HCT116 (cell line): ENCODE results near the gene SUV39H1. TPM values are rescaled to one million over a fixed set of nuclear protein-coding genes. Genes with fewer than 3 reads are reported as not detected.

Experiments
- ATAC-seq: fragments of 200-7000 bp; cut with Tn5 transposase; 2 replicates; pipeline ENCODE4 v1.9.1; 2020; ENCODE audit warnings: mild to moderate bottlenecking, moderate library complexity
- BruUV-seq: library from RNA; stranded (reverse); fragments of 400-500 nt; replicated peaks from 2 replicates; lab custom pipeline; 2021; lab: Mats Ljungman, UMichigan
- CTCF ChIA-PET: fragments of 300-600 bp; sonication (Branson Sonifier 250); formaldehyde crosslinking; loops from one replicate; lab custom pipeline; 2021; ENCODE audit warnings: antibody characterized with exemption; lab: Charles Lee
- POLR2A ChIA-PET: fragments of 300-600, 350-600 bp; sonication (Branson Sonifier 250); formaldehyde crosslinking; loops from one replicate; lab custom pipeline; 2021; ENCODE audit warnings: antibody characterized with exemption; lab: Charles Lee
- RAD21 ChIA-PET, 2 experiments: fragments of 300-600 bp; sonication (Branson Sonifier 250); formaldehyde crosslinking; loops; one replicate each; lab custom pipeline; 2023; ENCODE audit warnings: low total read pairs in 2 of 2; ENCODE audit not compliant: uncharacterized antibody in 2 of 2, unreplicated experiment in 2 of 2, low non-redundant PET in 1 of 2; lab: Charles Lee
- DNase-seq: peaks from one replicate; pipeline ENCODE4 v3.0.0-alpha.2; 2010; ENCODE audit warnings: low read depth, low spot score
- H2AFZ ChIP-seq: fragments of 200-600 bp; shearing (Covaris generic), sonication (generic); 2 replicates; pipeline ENCODE4 v1.6.1; 2017; ENCODE audit warnings: low read depth, mixed run types, mixed read lengths, antibody characterized with exemption, low read length; ENCODE audit not compliant: poor library complexity, severe bottlenecking
- H3K27ac ChIP-seq: 2 replicates; pipeline ENCODE4 v1.5.1; 2012; ENCODE audit warnings: low read depth, low read length
- H3K27me3 ChIP-seq: fragments of 200-600 bp; sonication (generic); 2 replicates; pipeline ENCODE4 v1.6.1; 2016; ENCODE audit warnings: mixed run types, low read length, mixed read lengths; ENCODE audit not compliant: insufficient read depth
- H3K36me3 ChIP-seq, 2 experiments: fragments of 200-500 bp in 1 of 2; fragments of 200-600 bp in 1 of 2; sonication (Bioruptor generic) in 1 of 2; sonication (generic) in 1 of 2; 2 replicates each; pipeline versions ENCODE4 v1.5.1 to v1.6.1; 2014 to 2016; ENCODE audit warnings: low read length in 2 of 2, inconsistent platforms in 1 of 2, mixed read lengths in 1 of 2, mixed run types in 1 of 2; ENCODE audit not compliant: insufficient read depth in 2 of 2, control insufficient read depth in 1 of 2
- H3K4me1 ChIP-seq, 2 experiments: fragments of 200-600 bp in 1 of 2; sonication (generic) in 1 of 2; 2 replicates each; pipeline versions ENCODE4 v1.5.1 to v1.6.1; 2012 to 2017; ENCODE audit warnings: low read length in 2 of 2, inconsistent platforms in 1 of 2, mild to moderate bottlenecking in 1 of 2, mixed read lengths in 1 of 2, mixed run types in 1 of 2, moderate library complexity in 1 of 2; ENCODE audit not compliant: insufficient read depth in 2 of 2, control insufficient read depth in 1 of 2
- H3K4me2 ChIP-seq: fragments of 200-600 bp; sonication (generic); 2 replicates; pipeline ENCODE4 v1.6.1; 2017; ENCODE audit warnings: mixed run types, low read length, mixed read lengths
- H3K4me3 ChIP-seq, 2 experiments: fragments of 200-600 bp in 1 of 2; sonication (generic) in 1 of 2; replicated peaks in 1 of 2; 2 replicates each; pipeline ENCODE4 v1.5.1; 2011 to 2016; ENCODE audit warnings: low read length in 2 of 2, control low read depth in 1 of 2, low read depth in 1 of 2, mild to moderate bottlenecking in 1 of 2, mixed read lengths in 1 of 2, mixed run types in 1 of 2
- H3K79me2 ChIP-seq: fragments of 200-600 bp; sonication (generic); 2 replicates; pipeline ENCODE4 v1.6.1; 2017; ENCODE audit warnings: mild to moderate bottlenecking, mixed run types, low read length, moderate library complexity, mixed read lengths; ENCODE audit not compliant: insufficient read depth
- H3K9ac ChIP-seq: fragments of 200-600 bp; sonication (generic); 2 replicates; pipeline ENCODE4 v1.6.1; 2016; ENCODE audit warnings: low read length, mixed read lengths
- H3K9me2 ChIP-seq: fragments of 200-600 bp; sonication (generic), shearing (Covaris generic); 2 replicates; pipeline ENCODE4 v1.6.1; 2017; ENCODE audit warnings: mixed run types, mild to moderate bottlenecking, moderate library complexity; ENCODE audit not compliant: insufficient read depth
- H3K9me3 ChIP-seq, 2 experiments: fragments of 200-500 bp in 1 of 2; fragments of 200-600 bp in 1 of 2; sonication (Bioruptor generic) in 1 of 2; sonication (generic) in 1 of 2; 2 replicates each; pipeline ENCODE4 v1.6.1; 2014 to 2017; ENCODE audit warnings: low read length in 2 of 2, mixed read lengths in 2 of 2, inconsistent platforms in 1 of 2, low read depth in 1 of 2, mild to moderate bottlenecking in 1 of 2, mixed run types in 1 of 2, moderate library complexity in 1 of 2; ENCODE audit not compliant: control insufficient read depth in 1 of 2, insufficient read depth in 1 of 2
- H4K20me1 ChIP-seq: fragments of 200-600 bp; sonication (generic), shearing (Covaris generic); 2 replicates; pipeline ENCODE4 v1.6.1; 2017; ENCODE audit warnings: mixed run types, mild to moderate bottlenecking, moderate library complexity; ENCODE audit not compliant: insufficient read depth
- EGR1 ChIP-seq: IDR thresholded peaks from 2 replicates; pipeline ENCODE4 v1.6.1; 2012; ENCODE audit warnings: low read depth
- ELF1 ChIP-seq: IDR thresholded peaks from 2 replicates; pipeline ENCODE4 v1.6.1; 2012; ENCODE audit warnings: low read depth, borderline replicate concordance
- EZH2phosphoT487 ChIP-seq: fragments of 200-600 bp; IDR thresholded peaks from 2 replicates; pipeline ENCODE4 v1.6.1; 2018; ENCODE audit warnings: antibody characterized with exemption, borderline replicate concordance
- POLR2A ChIP-seq: IDR thresholded peaks from 2 replicates; pipeline ENCODE4 v1.7.0; 2011; ENCODE audit warnings: borderline replicate concordance; ENCODE audit not compliant: insufficient read depth, insufficient read length; ENCODE audit errors: extremely low read depth
- POLR2AphosphoS5 ChIP-seq: IDR thresholded peaks from 2 replicates; pipeline ENCODE4 v1.6.1; 2011; ENCODE audit warnings: mild to moderate bottlenecking, low read depth, low read length, moderate library complexity
- SP1 ChIP-seq: IDR thresholded peaks from 2 replicates; pipeline ENCODE4 v1.6.1; 2012; ENCODE audit warnings: low read depth
- TCF7L2 ChIP-seq: IDR thresholded peaks from 2 replicates; pipeline ENCODE4 v1.7.0; 2011; ENCODE audit warnings: borderline replicate concordance, inconsistent platforms; ENCODE audit not compliant: insufficient read depth, insufficient read length; ENCODE audit errors: extremely low read depth
- YY1 ChIP-seq: IDR thresholded peaks from 2 replicates; pipeline ENCODE4 v1.6.1; 2011; ENCODE audit warnings: low read length, low read depth, moderate library complexity, mild to moderate bottlenecking; ENCODE audit not compliant: insufficient replicate concordance; ENCODE audit errors: extremely low read depth
- ZFX ChIP-seq: fragments of 450-650 bp; IDR thresholded peaks from 2 replicates; pipeline ENCODE4 v1.6.1; 2017
- intact Hi-C: fragments of 100-400 bp; cut with micrococcal nuclease; formaldehyde crosslinking; loops from 2 replicates; pipeline ENCODE4 v1.10.0; 2022
- total RNA-seq: library from RNA; stranded (reverse); gene quantifications from one replicate; pipeline ENCODE4 v1.2.1, GENCODE V29; 2021; ENCODE audit not compliant: unreplicated experiment
- TF ChIP-seq, protein P1 (sequence below): IDR thresholded peaks from 2 replicates; pipeline ENCODE4 v1.6.1; 2012
- TF ChIP-seq, protein P2 (sequence below), 3 experiments: fragments of 200-600 bp in 1 of 3; sonication (generic) in 1 of 3; IDR thresholded peaks in 2 of 3; conservative IDR thresholded peaks in 1 of 3; 2 replicates each; pipeline ENCODE4 v1.5.1; 2012 to 2017; ENCODE audit warnings: low read depth in 2 of 3, low read length in 2 of 3, antibody characterized with exemption in 1 of 3, borderline replicate concordance in 1 of 3, control low read depth in 1 of 3, mild to moderate bottlenecking in 1 of 3, mixed read lengths in 1 of 3, mixed run types in 1 of 3, moderate library complexity in 1 of 3; ENCODE audit not compliant: insufficient read depth in 1 of 3

The SUV39H1 gene
- total RNA-seq, 1 experiment from 2014 or later = 16.3 TPM

DNA sequence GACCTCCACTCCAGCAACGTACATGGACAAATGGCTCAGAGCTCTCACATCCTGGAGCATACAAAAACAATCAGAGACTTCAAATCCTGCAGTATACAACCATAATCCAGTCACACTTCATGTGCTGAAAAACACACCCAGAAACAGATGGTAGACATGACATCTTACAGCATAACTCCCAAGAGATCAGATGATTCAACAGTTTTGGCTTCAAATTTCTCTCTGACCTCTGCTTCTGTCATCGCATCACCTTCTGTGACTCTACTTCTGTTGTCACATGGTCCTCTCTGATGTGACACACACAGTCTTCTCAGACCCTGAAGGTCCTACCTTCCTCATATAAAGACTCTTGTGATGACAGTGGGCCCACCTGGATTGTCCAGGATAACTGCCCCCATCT is 18.5 kb downstream of the SUV39H1 start:
- H3K9me3 ChIP-seq = no peaks in the 10 kb centered on the region
- ChIA-PET RAD21 (no interaction called here), POLR2A (no interaction called here), CTCF (no interaction called here)
- ATAC-seq (no peak), DNase-seq (no peak)
- H3K4me1 ChIP-seq = no peaks in the 10 kb centered on the region
- no peak overlapping the region for H2AFZ ChIP-seq
- no TSS peak for BruUV-seq
- H3K9me2 ChIP-seq = no peaks in the 10 kb centered on the region
- H3K4me2 ChIP-seq = no peak overlapping the region
- no peaks in the 10 kb centered on the region for H4K20me1 ChIP-seq
- no peak overlapping the region for H3K9ac ChIP-seq
- TF ChIP-seq, protein P1, sequence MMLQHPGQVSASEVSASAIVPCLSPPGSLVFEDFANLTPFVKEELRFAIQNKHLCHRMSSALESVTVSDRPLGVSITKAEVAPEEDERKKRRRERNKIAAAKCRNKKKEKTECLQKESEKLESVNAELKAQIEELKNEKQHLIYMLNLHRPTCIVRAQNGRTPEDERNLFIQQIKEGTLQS = no peak
- TF ChIP-seq POLR2AphosphoS5 (no peak), EGR1 (no peak), SP1 (no peak), YY1 (no peak), TCF7L2 (no peak), ZFX (no peak), POLR2A (no peak), ELF1 (no peak), EZH2phosphoT487 (no peak)
- TF ChIP-seq, protein P2, sequence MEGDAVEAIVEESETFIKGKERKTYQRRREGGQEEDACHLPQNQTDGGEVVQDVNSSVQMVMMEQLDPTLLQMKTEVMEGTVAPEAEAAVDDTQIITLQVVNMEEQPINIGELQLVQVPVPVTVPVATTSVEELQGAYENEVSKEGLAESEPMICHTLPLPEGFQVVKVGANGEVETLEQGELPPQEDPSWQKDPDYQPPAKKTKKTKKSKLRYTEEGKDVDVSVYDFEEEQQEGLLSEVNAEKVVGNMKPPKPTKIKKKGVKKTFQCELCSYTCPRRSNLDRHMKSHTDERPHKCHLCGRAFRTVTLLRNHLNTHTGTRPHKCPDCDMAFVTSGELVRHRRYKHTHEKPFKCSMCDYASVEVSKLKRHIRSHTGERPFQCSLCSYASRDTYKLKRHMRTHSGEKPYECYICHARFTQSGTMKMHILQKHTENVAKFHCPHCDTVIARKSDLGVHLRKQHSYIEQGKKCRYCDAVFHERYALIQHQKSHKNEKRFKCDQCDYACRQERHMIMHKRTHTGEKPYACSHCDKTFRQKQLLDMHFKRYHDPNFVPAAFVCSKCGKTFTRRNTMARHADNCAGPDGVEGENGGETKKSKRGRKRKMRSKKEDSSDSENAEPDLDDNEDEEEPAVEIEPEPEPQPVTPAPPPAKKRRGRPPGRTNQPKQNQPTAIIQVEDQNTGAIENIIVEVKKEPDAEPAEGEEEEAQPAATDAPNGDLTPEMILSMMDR (IDR thresholded peaks at IDR 0.05 in 2 of 3, conservative IDR thresholded peaks at IDR 0.05 in 1 of 3; ENCODE audit: borderline replicate concordance in 1 of 3, insufficient read depth in 1 of 3, low read depth in 2 of 3, low read length in 2 of 3) = no peak
- TF ChIP-seq, all 23 proteins: peak for 0
- H3K4me3 ChIP-seq = no peak overlapping the region
- H3K36me3 ChIP-seq = no peaks in the 10 kb centered on the region
- H3K27ac ChIP-seq = no peak overlapping the region
- H3K27me3 ChIP-seq = no peaks in the 10 kb centered on the region
- intact Hi-C loops = no loop called here
- no peaks in the 10 kb centered on the region for H3K79me2 ChIP-seq
